ENCODE data around the gene SULT1A2.
"Not testable (repeated sequence)": the region's sequence is repeated elsewhere in the genome, so short reads cannot be mapped to it uniquely, and the experiment has no call there.

Gene SULT1A2

DNA sequence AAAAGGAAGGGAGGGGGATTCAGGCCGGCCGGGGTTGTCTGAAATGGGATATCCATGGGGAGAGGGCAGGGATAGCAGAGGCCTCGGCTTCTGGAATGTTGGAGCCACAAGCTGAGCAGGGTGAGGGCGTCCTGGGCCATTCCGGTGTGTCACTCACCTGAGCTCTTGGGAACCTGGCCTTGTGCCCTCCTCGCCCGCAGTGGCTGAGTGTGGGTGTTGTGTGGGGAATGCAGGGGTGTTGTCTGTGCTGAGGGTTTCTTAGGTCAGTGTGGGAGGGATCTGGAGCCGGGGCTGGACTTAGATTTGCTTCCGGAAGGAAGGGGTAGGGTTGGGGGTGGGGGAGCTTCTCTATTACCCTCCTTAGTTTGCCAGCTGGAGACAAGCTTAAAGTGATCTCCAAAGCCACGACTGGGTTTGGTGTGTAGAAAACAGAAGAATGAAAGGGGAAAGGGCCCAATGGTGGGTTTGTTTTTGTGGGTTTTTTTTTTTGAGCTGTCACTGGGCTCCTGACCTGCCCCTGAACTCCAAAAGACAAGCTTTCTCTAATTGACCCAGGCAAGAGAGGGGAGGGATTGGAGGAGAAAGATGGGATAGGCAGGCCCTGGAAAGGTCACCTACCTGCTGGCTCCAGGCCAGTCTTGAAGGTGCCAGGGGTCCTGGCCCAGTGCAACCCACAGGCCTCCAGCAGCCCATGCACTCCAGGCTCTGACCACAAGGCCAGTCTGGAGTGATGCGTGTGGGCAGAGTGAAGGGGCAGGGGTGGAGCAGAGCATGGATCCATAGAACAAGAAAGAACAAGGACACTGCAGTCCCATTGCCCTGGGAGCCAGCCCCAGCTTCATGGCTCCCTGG, at the start of gene SULT1A2:
Gene SULT1A2, minus strand, starts transcription at position 211 of the 852 bp plus-strand sequence. CDS start 1,120 bp downstream, outside the sequence.
- Mint-ChIP-seq H3K4me3 (peak within 1 kb of the TSS; percentile 28 to 72 (median 50)), H3K27ac (peak within 1 kb of the TSS; percentile 76 to 94 (median 86)), H3K27me3 (ENCODE audit: low read depth) (no peaks in the 10 kb centered on the region), H3K36me3 (ENCODE audit: low read depth) (peaks cover 11% of the 10 kb centered on the region), H3K9me3 (no peaks in the 10 kb centered on the region), H3K4me1 (peaks cover 10% of the 10 kb centered on the region)
- TF ChIP-seq, protein P1, sequence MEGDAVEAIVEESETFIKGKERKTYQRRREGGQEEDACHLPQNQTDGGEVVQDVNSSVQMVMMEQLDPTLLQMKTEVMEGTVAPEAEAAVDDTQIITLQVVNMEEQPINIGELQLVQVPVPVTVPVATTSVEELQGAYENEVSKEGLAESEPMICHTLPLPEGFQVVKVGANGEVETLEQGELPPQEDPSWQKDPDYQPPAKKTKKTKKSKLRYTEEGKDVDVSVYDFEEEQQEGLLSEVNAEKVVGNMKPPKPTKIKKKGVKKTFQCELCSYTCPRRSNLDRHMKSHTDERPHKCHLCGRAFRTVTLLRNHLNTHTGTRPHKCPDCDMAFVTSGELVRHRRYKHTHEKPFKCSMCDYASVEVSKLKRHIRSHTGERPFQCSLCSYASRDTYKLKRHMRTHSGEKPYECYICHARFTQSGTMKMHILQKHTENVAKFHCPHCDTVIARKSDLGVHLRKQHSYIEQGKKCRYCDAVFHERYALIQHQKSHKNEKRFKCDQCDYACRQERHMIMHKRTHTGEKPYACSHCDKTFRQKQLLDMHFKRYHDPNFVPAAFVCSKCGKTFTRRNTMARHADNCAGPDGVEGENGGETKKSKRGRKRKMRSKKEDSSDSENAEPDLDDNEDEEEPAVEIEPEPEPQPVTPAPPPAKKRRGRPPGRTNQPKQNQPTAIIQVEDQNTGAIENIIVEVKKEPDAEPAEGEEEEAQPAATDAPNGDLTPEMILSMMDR (IDR thresholded peaks at IDR 0.05; ENCODE audit: unreplicated experiment in 3 of 3) = no peak

DNA sequence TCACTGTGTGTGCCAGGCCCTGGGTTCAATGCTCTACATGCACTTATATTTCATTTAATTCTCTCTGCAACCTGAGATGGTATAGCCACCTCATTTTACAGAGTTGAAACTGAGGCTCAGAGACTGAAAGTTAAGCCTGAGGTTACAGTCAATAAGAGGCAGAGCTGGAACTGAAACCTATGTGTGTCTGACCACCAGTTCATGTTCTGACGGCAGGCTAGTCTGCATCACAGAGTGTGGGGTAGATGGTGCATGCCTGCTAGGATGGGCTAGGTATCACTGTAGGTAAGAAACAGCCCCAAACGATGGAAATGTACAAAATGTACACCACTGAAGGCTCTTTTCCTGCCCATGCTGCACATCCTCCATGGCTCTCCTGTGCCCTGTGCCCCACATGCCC, 43.1 kb upstream of the SULT1A2 start:
- not testable (repeated sequence) for H3K36me3 Mint-ChIP-seq (ENCODE audit: low read depth); H3K9me3 Mint-ChIP-seq; H3K27ac Mint-ChIP-seq; H3K27me3 Mint-ChIP-seq (ENCODE audit: low read depth); H3K4me1 Mint-ChIP-seq; H3K4me3 Mint-ChIP-seq

DNA sequence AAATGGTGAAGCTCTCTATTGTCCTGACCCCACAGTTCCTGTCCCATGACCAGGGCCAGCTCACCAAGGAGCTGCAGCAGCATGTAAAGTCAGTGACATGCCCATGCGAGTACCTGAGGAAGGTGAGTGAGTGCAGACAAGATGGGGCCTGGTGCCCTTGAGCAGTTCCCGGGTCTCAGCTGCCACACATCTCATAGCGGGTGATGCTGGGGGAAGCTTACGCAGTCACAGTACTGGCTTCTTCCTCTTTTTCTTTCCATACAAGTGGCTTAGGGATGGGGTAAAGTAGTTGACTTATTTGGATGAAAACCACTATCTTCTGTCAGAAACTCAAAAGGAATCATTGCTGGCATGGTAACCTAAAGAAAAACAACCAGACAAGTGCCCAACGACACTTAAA, 41.5 kb upstream of the SULT1A2 start:
- not testable (repeated sequence) for H3K27ac Mint-ChIP-seq; H3K9me3 Mint-ChIP-seq; H3K4me1 Mint-ChIP-seq; H3K4me3 Mint-ChIP-seq; H3K36me3 Mint-ChIP-seq (ENCODE audit: low read depth); H3K27me3 Mint-ChIP-seq (ENCODE audit: low read depth)

DNA sequence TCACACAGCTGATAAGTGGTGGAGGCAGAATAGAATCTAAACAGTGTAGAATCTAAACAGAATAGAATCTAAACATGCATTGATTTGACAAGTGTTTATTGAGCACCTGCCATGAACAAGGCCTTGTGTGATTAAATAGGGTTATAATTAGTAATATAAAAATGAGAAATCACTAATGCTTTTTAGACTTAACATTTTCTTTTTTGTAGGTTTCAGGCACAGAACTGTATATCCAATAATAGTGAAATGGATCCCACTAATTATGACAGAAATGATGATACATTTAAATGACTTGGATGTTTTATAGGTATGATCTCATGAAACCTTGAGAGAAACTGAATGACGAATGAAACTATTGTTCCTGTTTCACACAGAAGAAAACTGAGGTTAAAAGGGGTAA, 40.9 kb upstream of the SULT1A2 start, which contains the start of gene NPIPB8:
Gene NPIPB8, plus strand, starts transcription at position 301 of the 400 bp plus-strand sequence. CDS start 296 bp downstream, outside the sequence.
- H3K27ac Mint-ChIP-seq; H3K4me3 Mint-ChIP-seq; H3K36me3 Mint-ChIP-seq (ENCODE audit: low read depth); H3K9me3 Mint-ChIP-seq; H3K4me1 Mint-ChIP-seq; H3K27me3 Mint-ChIP-seq (ENCODE audit: low read depth): not testable (repeated sequence)

DNA sequence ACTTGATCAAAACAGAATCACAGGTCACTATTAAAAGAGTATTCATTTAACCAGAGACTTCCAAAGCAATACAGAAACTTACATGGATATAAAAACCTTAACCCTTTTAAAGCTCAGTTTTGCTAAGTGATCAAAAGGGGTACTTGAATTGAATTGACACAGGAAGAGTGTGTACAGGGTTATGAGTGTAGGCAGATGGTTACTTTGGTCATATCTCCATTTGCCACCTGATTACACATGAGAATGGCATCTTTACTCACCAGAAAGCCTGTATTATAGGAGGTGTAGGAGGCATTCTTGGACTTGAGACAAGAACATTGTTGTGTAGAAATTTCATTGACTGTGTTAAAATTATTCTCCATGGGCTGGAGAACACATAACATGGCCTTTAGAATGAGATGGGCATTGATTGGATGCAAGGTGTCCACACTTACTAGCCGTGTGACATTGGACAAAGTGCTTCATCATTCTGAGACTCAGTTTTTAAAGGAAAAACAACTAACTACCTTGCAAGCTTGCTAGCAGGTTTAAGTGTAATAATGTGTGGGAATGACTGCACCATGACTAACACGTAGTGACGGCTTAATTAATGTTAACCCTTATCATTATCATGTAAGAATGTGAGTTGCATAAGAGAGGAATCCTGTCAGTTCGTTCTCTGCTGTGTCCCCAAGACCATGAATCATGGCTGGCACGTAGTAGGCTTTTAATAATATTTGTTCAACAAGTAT, 39.4 kb upstream of the SULT1A2 start:
- not testable (repeated sequence) for H3K36me3 Mint-ChIP-seq (ENCODE audit: low read depth); H3K4me3 Mint-ChIP-seq; H3K9me3 Mint-ChIP-seq; H3K27me3 Mint-ChIP-seq (ENCODE audit: low read depth); H3K4me1 Mint-ChIP-seq; H3K27ac Mint-ChIP-seq

DNA sequence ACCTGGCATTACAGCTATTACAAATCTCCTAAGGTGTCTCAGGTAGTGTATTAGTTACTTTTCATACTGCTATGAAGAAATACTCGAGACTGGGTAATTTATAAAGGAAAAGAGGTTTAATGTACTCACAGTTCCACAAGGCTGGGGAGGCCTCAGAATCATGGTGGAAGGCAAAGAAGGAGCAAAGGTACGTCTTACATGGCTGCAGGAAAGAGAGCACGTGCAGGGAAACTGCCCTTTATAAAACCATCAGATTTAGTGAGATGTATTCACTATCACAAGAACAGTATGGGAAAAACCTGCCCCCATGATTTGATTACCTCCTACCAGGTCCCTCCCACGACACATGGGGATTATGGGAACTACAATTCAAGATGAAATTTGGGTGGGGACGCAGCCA, 34.1 kb upstream of the SULT1A2 start:
- H3K4me3 Mint-ChIP-seq; H3K27ac Mint-ChIP-seq; H3K36me3 Mint-ChIP-seq (ENCODE audit: low read depth); H3K27me3 Mint-ChIP-seq (ENCODE audit: low read depth); H3K4me1 Mint-ChIP-seq; H3K9me3 Mint-ChIP-seq: not testable (repeated sequence)

DNA sequence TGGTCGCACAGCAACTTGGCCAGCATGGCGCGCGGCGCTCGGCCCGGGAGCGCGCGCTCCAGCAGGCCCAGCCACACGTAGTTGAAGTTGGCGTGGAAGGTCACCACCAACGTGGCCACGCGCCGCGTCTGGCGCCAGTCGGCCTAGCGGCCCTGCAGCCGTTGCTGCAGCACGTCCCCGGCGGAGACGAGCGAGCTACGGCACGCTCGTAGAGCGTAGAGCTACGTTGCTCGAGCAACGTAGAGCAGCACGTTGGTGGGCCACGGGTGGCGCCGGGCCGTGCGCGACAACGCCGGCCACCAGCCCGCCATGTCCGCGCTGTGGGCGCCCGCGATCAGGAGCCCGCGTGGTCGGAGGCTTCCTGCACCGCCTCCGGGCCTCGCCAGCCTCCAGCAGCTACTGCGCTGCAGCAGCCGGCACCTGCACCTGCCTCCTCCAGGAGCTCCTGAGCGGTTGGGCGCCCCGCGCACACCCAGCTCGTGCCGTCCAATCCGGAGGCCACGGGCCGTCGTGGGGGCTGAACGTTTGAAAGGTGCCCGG, 26.4 kb upstream of the SULT1A2 start:
- H3K4me1 Mint-ChIP-seq = no peaks in the 10 kb centered on the region
- H3K27me3 Mint-ChIP-seq (ENCODE audit: low read depth) = no peaks in the 10 kb centered on the region
- H3K36me3 Mint-ChIP-seq (ENCODE audit: low read depth) = no peaks in the 10 kb centered on the region
- no peak overlapping the region for H3K4me3 Mint-ChIP-seq
- no peak overlapping the region for H3K27ac Mint-ChIP-seq
- peaks cover 5% of the 10 kb centered on the region for H3K9me3 Mint-ChIP-seq
- TF ChIP-seq, protein P1 (IDR thresholded peaks at IDR 0.05; ENCODE audit: unreplicated experiment in 3 of 3) = no peak

DNA sequence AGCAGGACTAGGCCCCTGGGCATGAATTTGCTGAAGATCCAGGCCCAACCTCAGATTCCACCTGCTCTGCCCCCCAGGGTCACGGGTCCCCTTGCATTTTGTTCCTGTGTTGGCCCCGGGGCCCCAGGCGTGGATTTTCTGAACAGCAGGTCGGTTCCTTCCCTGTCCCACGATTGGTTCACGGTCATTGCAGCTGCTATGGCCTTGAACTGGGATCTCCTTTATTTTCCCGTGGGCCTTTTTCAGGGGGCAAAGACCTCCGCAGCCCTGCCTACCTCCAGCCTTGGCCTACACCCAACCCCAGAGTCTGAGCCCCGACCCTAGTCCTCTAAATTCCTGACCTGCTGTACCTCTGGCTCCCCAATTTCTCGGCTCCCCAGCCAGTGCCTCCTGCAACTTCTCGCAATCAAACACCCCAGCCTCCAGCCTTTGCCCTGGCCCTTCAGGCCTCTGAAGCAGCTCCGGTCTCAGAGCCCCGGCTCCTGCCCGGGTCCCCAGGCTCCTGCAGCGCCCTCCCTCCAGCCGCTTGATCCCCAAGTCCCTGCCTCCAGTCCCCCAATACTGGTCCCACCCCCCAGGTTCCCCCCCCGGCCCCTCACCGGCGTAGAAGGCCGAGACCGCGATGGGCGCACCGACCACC, 25.8 kb upstream of the SULT1A2 start:
- not testable (repeated sequence) for H3K27ac Mint-ChIP-seq; H3K27me3 Mint-ChIP-seq (ENCODE audit: low read depth); H3K4me3 Mint-ChIP-seq; H3K36me3 Mint-ChIP-seq (ENCODE audit: low read depth); H3K4me1 Mint-ChIP-seq; H3K9me3 Mint-ChIP-seq
